Raji (cell line): Measurements from ENCODE around the gene DGUOK.

Source experiments
- POLR2A ChIP-seq: IDR thresholded peaks from 2 replicates; pipeline ENCODE4 v1.6.1; 2011; ENCODE audit warnings: low read depth, low read length, control low read depth; ENCODE audit not compliant: insufficient read depth

DGUOK gene

DNA sequence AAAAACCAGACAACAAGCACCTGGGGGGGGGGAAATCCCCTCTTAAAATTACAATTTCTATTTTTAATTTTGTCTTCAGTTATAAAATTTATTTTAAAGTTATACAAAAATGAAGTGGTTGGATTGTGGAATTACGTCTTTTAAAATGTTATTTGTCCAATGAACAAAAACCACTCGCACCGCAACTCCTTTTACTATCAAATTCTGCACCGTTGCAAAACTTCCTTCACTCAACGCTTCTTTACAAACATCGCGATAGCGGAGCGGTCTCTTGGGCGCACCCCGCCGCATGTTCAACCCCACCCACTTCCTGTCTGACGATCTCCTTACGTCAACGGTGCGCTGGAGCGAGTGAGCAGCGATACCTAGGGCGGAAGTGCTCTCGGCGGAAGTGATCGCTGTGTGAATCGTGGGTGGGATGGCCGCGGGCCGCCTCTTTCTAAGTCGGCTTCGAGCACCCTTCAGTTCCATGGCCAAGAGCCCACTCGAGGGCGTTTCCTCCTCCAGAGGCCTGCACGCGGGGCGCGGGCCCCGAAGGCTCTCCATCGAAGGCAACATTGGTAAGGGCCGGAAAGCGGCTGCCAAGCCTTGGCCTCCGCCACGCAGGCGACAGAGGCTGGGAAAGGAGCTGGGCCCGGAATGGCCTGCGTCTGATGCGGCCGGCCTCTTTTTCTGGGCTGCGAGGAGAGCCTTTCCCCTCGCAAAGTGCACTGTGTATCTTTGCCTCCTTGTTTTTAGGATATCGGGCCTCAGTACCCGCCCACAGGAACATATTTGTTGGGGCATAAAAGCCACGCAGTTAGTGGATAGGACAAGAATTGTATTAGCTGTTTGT is at the start of gene DGUOK:
TSS of gene DGUOK (plus strand) at position 388 of the 835 bp plus-strand sequence. CDS start at position 419, 31 bp downstream.
- TF ChIP-seq POLR2A = peak; percentile 98

- TF ChIP-seq POLR2A = no peak
These were observed 49.4 kb upstream of the DGUOK start for GRCh38 chr2:73877071-73877802.

DNA sequence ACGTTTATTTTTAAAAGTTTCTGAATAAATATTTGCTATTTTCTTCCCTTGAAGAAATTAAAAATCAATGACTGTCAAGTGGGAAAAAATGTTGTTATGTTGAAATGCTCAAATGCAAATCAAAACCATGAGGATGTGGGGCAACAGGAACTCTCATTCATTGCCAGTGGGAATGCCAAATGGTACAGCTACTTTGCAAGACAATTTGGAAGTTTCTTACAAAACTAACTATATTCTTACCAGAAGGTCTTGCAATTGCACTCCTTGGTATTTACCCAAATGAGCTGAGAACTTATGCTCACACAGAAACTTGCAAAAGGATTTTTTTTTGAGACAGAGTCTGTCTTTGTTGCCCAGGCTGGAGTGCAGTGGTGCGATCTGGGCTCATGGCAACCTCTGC is 41.3 kb upstream of the DGUOK start:
- TF ChIP-seq POLR2A = no peak

DNA sequence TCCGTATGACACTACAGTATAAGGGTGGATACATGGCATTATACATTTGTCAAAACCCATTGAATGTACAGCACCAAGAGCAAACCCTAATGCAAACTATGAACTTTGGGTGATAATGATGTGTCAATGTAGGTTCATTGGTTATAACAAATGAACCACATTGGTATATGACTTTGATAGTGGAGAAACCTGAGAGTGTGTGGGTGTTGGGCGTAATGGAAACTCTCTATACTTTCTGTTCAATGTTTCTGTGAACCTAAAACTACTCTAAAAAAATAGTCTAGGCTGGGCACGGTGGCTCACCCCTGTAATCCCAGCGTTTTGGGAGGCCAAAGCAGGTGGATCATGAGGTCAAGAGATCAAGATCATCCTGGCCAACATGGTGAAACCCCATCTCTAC is 40.3 kb upstream of the DGUOK start:
- no peak for TF ChIP-seq POLR2A

GRCh38 chr2:73888388-73888787 is 38.3 kb upstream of the DGUOK start:
- no peak for TF ChIP-seq POLR2A

GRCh38 chr2:73889206-73889605 is 37.5 kb upstream of the DGUOK start:
- no peak for TF ChIP-seq POLR2A

- TF ChIP-seq POLR2A = no peak
These were observed 36.2 kb upstream of the DGUOK start for GRCh38 chr2:73890301-73891092.

GRCh38 chr2:73891276-73891901 is 35.3 kb upstream of the DGUOK start:
- no peak for TF ChIP-seq POLR2A

GRCh38 chr2:73892631-73893329 is 33.9 kb upstream of the DGUOK start, which contains the start of gene ACTG2:
Gene ACTG2 (plus strand): TSS chr2:73893008. CDS start chr2:73901312, 8,304 bp downstream.
- no peak for TF ChIP-seq POLR2A

DNA sequence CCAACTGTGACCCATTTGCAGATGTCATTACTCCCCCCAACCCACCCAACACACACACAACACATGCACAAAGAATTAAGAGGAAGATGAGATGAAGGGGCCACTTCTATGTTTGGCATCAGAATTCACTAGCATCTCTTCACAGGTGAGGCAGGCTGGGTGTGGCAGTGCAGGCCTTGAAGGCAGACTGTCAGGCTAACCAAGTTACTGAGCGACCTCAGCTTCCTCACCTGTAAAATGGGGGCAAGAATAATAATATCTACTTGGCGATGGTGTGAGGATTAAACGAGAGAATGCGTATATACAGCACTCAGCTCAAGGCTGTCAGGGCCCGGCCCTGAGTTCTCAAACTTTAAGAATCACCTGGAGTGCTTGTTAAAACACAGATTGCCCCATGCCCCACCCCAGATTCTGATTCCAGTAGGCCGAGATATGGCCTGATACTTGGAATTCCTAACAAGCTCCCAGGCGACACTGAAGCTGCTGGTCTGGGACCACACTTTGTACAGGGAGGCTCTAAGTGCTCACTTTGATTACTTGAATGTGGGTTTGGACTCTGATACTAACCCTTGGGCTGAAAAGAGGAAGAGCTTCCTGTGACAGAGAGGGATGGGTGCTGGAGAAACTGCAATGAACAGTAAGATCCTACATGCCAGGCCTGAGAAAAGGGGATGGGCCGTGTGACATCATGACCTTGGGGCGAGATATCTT is 32.8 kb upstream of the DGUOK start:
- no peak for TF ChIP-seq POLR2A

DNA sequence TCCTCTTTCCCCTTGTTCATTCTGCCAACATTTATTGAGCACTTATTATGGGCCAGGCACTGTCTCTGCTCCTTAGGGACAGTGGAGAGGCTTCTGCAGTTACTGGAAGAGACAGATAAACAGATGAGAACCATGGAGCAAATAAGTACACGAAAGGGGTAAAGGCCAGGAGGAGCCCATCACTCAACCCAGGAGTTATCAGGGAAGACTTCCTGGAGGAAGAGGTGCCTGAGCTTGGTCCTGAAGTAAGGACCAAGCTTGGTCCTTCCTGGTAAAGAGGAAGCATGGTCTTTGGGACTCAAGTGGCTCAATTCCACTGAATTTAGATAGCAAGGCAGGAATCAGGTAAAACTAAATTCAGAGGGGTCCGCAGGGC is 32.2 kb upstream of the DGUOK start:
- TF ChIP-seq POLR2A = no peak

DNA sequence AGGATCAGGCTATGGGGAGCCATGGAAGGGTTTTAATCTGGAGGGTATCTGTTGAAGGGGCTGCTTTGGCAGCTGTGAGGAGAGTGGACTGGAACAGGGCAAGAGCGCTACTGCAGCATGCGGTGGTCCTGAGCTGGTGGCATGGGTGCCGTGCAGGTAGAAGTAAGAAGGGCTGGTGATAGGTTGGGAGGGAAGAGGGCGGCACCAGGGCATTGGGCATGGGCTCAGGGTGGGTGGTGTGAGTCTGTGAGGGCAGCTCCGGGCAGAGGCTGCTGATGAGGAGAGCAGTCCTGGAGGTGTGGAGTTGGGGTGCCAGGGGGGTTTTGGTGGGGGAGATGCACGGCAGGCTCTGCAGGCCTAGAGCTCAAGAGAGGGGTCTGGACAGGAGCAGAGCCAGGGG is 31.8 kb upstream of the DGUOK start:
- TF ChIP-seq POLR2A = no peak

DNA sequence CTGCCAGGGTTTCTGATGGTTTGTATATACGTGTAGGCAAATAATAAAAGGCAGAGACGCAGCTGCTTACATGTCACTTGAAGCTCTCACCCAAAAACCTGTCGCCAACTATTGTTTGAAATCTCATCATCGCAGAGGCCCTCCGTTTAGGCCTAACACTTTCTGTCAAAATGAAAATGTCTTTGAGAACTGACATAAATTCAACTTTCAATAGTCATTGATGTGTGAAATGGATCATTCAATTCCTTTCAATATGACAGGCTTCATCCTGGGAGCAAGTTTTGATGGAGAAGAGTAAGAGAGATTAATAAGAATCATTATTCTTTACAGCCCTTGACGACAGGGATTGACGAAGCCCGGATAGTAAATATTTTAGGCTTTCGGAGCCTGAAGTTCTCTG is 31.2 kb upstream of the DGUOK start:
- no peak for TF ChIP-seq POLR2A

- no peak for TF ChIP-seq POLR2A
These were observed 30.1 kb upstream of the DGUOK start for GRCh38 chr2:73896362-73897239.
